Stomach (tissue), 9 donors: ENCODE data around the gene OGDH. TPM values are rescaled to one million over a fixed set of nuclear protein-coding genes. Genes with fewer than 3 reads are reported as not detected.
"Not testable (repeated sequence)": the region's sequence is repeated elsewhere in the genome, so short reads cannot be mapped to it uniquely, and the experiment has no call there.

Experiments
- DNase-seq, 2 donors: peaks; one replicate each; pipeline versions ENCODE4 v3.0.0 to v3.0.0-alpha.2; 2013 to 2019
- H3K27ac ChIP-seq, 5 donors: fragments of 200-600 bp in 4 of 5; sonication (generic) in 4 of 5; one replicate each; pipeline ENCODE4 v1.5.1; 2013 to 2019; ENCODE audit warnings: mild to moderate bottlenecking in 1 of 5, moderate library complexity in 1 of 5
- H3K27me3 ChIP-seq, 3 donors: fragments of 200-600 bp; sonication (generic); one replicate each; pipeline ENCODE4 v1.5.1; 2017 to 2019; ENCODE audit warnings: mixed run types in 1 of 3
- H3K36me3 ChIP-seq, 4 donors: fragments of 200-600 bp; sonication (generic); 1 replicate in 3 of 4; 2 replicates in 1 of 4; pipeline ENCODE4 v1.5.1; 2016 to 2019
- H3K4me1 ChIP-seq, 4 donors: fragments of 200-600 bp; sonication (generic); one replicate each; pipeline ENCODE4 v1.5.1; 2016 to 2019
- H3K4me3 ChIP-seq, 4 donors: fragments of 200-600 bp; sonication (generic) in 3 of 4; one replicate each; pipeline ENCODE4 v1.5.1; 2016 to 2019; ENCODE audit warnings: mild to moderate bottlenecking in 1 of 4
- H3K9me3 ChIP-seq, 4 donors: fragments of 200-600 bp; sonication (generic); one replicate each; pipeline ENCODE4 v1.5.1; 2016 to 2019
- EP300 ChIP-seq: sonication (generic); formaldehyde crosslinking; IDR thresholded peaks from one replicate; pipeline ENCODE4 v1.6.1; 2017; ENCODE audit warnings: antibody characterized with exemption
- POLR2A ChIP-seq, 4 donors: fragments of 450-650 bp; IDR thresholded peaks; one replicate each; pipeline ENCODE4 v1.6.1; 2016; ENCODE audit warnings: antibody characterized with exemption in 4 of 4, control low read depth in 2 of 4, mild to moderate bottlenecking in 1 of 4, moderate library complexity in 1 of 4
- POLR2AphosphoS5 ChIP-seq, 3 donors: sonication (generic); formaldehyde crosslinking; IDR thresholded peaks; one replicate each; pipeline ENCODE4 v1.6.1; 2016; ENCODE audit warnings: antibody characterized with exemption in 3 of 3
- WGBS, 5 donors: extraction: QIAGEN DNeasy Blood & Tissue Kit in 3 of 5; methylation state at CpG; one replicate each; pipeline versions ENCODE4 v1.1.5 to v1.1.7; 2013 to 2018; 5-methylcytosine and 5-hydroxymethylcytosine counted together
- intact Hi-C: fragments of 100-400 bp; cut with DNase I; formaldehyde crosslinking; loops from one replicate; pipeline ENCODE4 v1.15.1; 2023; ENCODE audit warnings: low total_unique reads
- polyA plus RNA-seq, 3 donors: library from polyadenylated mRNA; stranded (reverse); fragments of 200-250 nt; gene quantifications; one replicate each; pipeline ENCODE4 v1.2.3, GENCODE V29; 2013
- total RNA-seq, 5 donors: library from RNA; depleted of rRNA; stranded (reverse); fragments of >200 nt; gene quantifications; one replicate each; pipeline versions ENCODE4 v1.1.0 to v1.2.3, GENCODE V29; 2014 to 2016
- TF ChIP-seq, protein P1 (sequence below), 7 experiments: fragments of 450-650 bp in 4 of 7; fragments of 200-600 bp in 3 of 7; sonication (generic) in 3 of 7; IDR thresholded peaks; one replicate each; pipeline ENCODE4 v1.5.1; 2016 to 2019; ENCODE audit warnings: antibody characterized with exemption in 7 of 7, control low read depth in 2 of 7, mild to moderate bottlenecking in 1 of 7
- donor health status: healthy with polysubstance abuse.
- donor health status: Bipolar disorder and iron deficiency.
- donor health status: healthy.

The OGDH gene
- total and polyA plus RNA-seq, 8 donors = 19.8 to 92.0 (median 31.3) TPM

DNA sequence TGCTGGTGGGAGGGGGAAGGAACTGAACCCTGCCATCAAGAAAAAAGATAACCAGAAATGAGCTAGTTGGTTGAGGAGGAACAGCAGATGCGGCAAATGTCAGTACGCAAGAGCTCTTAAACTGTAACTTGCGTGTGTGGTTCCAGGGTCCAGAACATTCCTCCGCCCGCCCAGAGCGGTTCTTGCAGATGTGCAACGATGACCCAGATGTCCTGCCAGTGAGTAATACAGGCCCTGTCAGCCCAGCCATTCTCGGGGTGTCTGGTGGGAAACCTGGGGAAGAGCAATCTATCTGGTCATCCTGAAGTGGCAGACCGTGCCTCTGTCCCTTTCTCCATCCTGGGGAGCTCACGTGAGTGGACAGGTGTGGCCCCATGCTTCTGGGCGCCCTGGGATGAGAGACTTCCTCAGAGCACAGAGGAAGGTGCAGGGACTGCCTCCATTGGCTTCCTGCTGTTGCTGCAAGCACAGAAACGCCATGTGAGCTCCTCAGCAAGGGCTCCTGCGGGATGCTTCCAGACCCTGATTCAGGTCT lies 91.7 kb downstream of the OGDH start:
- H3K4me1 ChIP-seq = no peaks in the 10 kb centered on the region
- no peak overlapping the region for H3K27ac ChIP-seq
- no peak overlapping the region for H3K4me3 ChIP-seq
- no peak for DNase-seq
- TF ChIP-seq POLR2AphosphoS5 (IDR thresholded peaks at IDR 0.05) = no peak
- no peak for TF ChIP-seq POLR2A (IDR thresholded peaks at IDR 0.05)
- TF ChIP-seq EP300 = no peak
- TF ChIP-seq, protein P1, sequence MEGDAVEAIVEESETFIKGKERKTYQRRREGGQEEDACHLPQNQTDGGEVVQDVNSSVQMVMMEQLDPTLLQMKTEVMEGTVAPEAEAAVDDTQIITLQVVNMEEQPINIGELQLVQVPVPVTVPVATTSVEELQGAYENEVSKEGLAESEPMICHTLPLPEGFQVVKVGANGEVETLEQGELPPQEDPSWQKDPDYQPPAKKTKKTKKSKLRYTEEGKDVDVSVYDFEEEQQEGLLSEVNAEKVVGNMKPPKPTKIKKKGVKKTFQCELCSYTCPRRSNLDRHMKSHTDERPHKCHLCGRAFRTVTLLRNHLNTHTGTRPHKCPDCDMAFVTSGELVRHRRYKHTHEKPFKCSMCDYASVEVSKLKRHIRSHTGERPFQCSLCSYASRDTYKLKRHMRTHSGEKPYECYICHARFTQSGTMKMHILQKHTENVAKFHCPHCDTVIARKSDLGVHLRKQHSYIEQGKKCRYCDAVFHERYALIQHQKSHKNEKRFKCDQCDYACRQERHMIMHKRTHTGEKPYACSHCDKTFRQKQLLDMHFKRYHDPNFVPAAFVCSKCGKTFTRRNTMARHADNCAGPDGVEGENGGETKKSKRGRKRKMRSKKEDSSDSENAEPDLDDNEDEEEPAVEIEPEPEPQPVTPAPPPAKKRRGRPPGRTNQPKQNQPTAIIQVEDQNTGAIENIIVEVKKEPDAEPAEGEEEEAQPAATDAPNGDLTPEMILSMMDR (IDR thresholded peaks at IDR 0.05) = no peak
- peaks cover 86 to 100% (median 99%) of the 10 kb centered on the region in 4 donors for H3K36me3 ChIP-seq
- intact Hi-C loops = no loop called here
- H3K9me3 ChIP-seq = no peaks in the 10 kb centered on the region
- H3K27me3 ChIP-seq = no peaks in the 10 kb centered on the region
- 92 to 100% (median 98%) methylated on average over 13 of the region's 13 CpGs for WGBS, 5 donors

DNA sequence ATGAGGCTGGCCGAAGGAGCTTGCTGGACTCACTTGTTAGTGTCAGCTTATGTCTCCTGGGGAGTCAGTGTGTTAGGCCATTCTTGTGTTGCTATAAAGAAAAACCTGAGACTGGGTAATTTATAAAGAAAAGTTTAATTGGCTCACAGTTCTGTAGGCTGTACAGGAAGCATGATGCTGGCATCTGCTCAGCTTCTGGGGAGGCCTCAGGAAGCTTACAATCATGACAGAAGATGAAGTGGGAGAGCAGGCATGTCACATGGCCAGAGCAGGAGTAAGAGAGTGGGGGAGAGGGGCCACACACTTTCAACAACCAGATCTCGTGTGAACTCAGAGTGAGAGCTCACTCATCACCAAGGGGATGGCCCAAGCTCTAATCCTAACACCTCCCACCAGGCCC lies 93.2 kb downstream of the OGDH start:
- H3K4me1 ChIP-seq, H3K27me3 ChIP-seq, intact Hi-C loops, H3K27ac ChIP-seq, H3K9me3 ChIP-seq, H3K4me3 ChIP-seq, DNase-seq: not testable (repeated sequence)
- 89 to 100% (median 92%) methylated on average over 2 of the region's 2 CpGs for WGBS, 5 donors
- H3K36me3 ChIP-seq = peaks cover 86 to 99% (median 98%) of the 10 kb centered on the region in 4 donors

DNA sequence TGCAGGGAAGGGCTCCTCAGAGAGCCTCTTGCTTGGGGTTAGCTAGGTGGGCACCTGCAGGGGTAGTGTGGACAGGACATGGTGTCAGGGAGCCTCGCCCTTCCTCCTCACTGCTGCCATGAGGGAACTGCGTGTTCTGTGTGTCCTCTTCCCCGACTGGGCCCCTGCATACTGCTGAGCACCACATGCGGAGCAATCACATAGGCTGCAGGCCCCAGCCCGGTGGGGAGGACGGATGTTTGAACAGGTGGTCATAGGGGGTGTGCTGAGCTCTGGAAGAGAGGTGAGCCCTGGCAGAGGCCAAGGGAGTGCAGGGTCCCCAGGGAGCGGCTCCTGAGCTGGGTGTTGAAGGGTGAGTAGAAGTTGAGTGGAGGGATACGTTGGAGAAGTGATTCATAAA lies 93.9 kb downstream of the OGDH start:
- Histone ChIP-seq H3K4me3 (no peak overlapping the region), H3K9me3 (no peaks in the 10 kb centered on the region), H3K27ac (no peak overlapping the region), H3K27me3 (no peaks in the 10 kb centered on the region), H3K4me1 (no peaks in the 10 kb centered on the region), H3K36me3 (peaks cover 81 to 96% (median 93%) of the 10 kb centered on the region in 4 donors)
- intact Hi-C loops = no loop called here
- TF ChIP-seq, protein P1 (IDR thresholded peaks at IDR 0.05) = no peak
- TF ChIP-seq EP300 = no peak
- TF ChIP-seq POLR2A (IDR thresholded peaks at IDR 0.05) = no peak
- no peak for TF ChIP-seq POLR2AphosphoS5 (IDR thresholded peaks at IDR 0.05)
- DNase-seq = no peak
- WGBS, 5 donors = 93 to 96% (median 94%) methylated on average over 4 to 8 of the region's 8 CpGs

DNA sequence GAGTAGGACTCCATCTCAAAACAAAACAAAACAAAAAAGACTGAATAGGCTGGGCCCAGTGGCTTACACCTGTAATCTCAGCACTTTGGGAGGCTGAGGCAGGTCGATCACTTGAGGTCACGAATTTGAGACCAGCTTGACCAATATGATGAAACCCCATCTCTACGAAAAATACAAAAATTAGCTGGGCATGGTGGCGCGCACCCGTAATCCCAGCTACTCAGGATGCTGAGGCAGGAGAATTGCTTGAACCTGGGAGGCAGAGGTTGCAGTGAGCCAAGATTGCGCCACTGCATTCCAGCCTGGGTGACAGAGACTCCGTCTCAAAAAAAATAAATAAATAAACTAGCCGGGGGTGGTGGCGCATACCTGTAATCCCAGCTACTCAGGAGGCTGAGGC lies 97.0 kb downstream of the OGDH start:
- intact Hi-C loops, H3K27me3 ChIP-seq, DNase-seq, H3K4me1 ChIP-seq, H3K27ac ChIP-seq, H3K4me3 ChIP-seq, H3K9me3 ChIP-seq: not testable (repeated sequence)
- H3K36me3 ChIP-seq = peaks cover 65 to 96% (median 89%) of the 10 kb centered on the region in 4 donors
- 90 to 99% (median 98%) methylated on average over 10 of the region's 10 CpGs for WGBS, 5 donors

DNA sequence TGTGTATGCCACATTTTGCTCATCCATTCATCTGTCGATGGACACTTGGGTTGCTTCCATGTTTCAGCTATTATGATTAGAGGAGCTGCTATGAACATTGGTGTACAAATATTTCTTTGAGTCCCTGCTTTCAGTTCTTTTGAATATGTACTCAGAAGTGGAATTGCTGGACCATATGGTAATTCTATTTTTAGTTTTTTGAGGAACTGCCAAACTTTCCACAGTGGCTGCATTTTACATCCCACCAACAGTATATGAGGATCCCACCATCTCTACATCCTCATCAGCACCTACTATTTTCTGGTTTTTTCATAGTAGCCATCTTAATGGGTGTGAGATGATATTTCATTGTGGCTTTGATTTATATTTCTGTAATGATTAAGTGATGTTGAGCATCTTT lies 97.5 kb downstream of the OGDH start:
- Histone ChIP-seq H3K36me3 (peaks cover 65 to 96% (median 89%) of the 10 kb centered on the region in 4 donors), H3K27me3 (no peaks in the 10 kb centered on the region), H3K4me3 (no peak overlapping the region), H3K4me1 (no peaks in the 10 kb centered on the region), H3K9me3 (no peaks in the 10 kb centered on the region), H3K27ac (no peak overlapping the region)
- no peak for TF ChIP-seq POLR2A (IDR thresholded peaks at IDR 0.05)
- no peak for TF ChIP-seq POLR2AphosphoS5 (IDR thresholded peaks at IDR 0.05)
- TF ChIP-seq EP300 = no peak
- TF ChIP-seq, protein P1 (IDR thresholded peaks at IDR 0.05) = no peak
- 67 to 97% (median 92%) methylated on average over 1 of the region's 1 CpG for WGBS, 5 donors
- DNase-seq = no peak
- intact Hi-C loops = no loop called here
